CD4-positive, CD25-positive, alpha-beta regulatory T cell (primary cell): ENCODE measurements around the gene FAM222A. TPM values are rescaled to one million over a fixed set of nuclear protein-coding genes. Genes with fewer than 3 reads are reported as not detected.

ENCODE experiments used
- ATAC-seq, 2 donors: fragments of 150-1000 bp; cut with Tn5 transposase; one replicate each; pipeline ENCODE4 v1.10.0; 2021; ENCODE audit warnings: low read depth in 2 of 2, moderate number of reproducible peaks in 2 of 2, moderate library complexity in 1 of 2
- DNase-seq, 3 donors: peaks; one replicate each; pipeline versions ENCODE4 v3.0.0 to v3.0.0-alpha.2; 2012 to 2022; ENCODE audit warnings: mixed read lengths in 1 of 3
- H3K27ac ChIP-seq: one replicate; pipeline ENCODE4 v1.7.0; 2013; ENCODE audit warnings: mild to moderate bottlenecking, low read length; ENCODE audit not compliant: insufficient read depth, poor library complexity, severe bottlenecking
- H3K27me3 ChIP-seq: one replicate; pipeline ENCODE4 v1.7.0; 2013; ENCODE audit warnings: low read length; ENCODE audit not compliant: control insufficient read depth, insufficient read depth
- H3K36me3 ChIP-seq: one replicate; pipeline ENCODE4 v1.7.0; 2013; ENCODE audit warnings: mild to moderate bottlenecking, low read length, moderate library complexity; ENCODE audit not compliant: control insufficient read depth, insufficient read depth
- H3K4me1 ChIP-seq: 2 replicates; pipeline ENCODE4 v1.7.0; 2013; ENCODE audit warnings: mild to moderate bottlenecking, low read length; ENCODE audit not compliant: insufficient read depth, control insufficient read depth, poor library complexity, severe bottlenecking
- H3K4me3 ChIP-seq: one replicate; pipeline ENCODE4 v1.7.0; 2013; ENCODE audit warnings: low read depth, mild to moderate bottlenecking, low read length, moderate library complexity
- H3K9me3 ChIP-seq, 2 experiments: 1 replicate in 1 of 2; 2 replicates in 1 of 2; pipeline ENCODE4 v1.7.0; 2013; ENCODE audit warnings: low read length in 2 of 2, mild to moderate bottlenecking in 1 of 2, moderate library complexity in 1 of 2; ENCODE audit not compliant: control insufficient read depth in 2 of 2
- H3K27ac Mint-ChIP-seq, 3 donors: one replicate each; pipeline ENCODE4 v1.8.0; 2020 to 2022; ENCODE audit warnings: mild to moderate bottlenecking in 3 of 3, mixed read lengths in 3 of 3, moderate library complexity in 2 of 3
- H3K27me3 Mint-ChIP-seq: one replicate; pipeline ENCODE4 v1.8.0; 2022; ENCODE audit warnings: mild to moderate bottlenecking, mixed read lengths
- H3K36me3 Mint-ChIP-seq: one replicate; pipeline ENCODE4 v1.8.0; 2020; ENCODE audit warnings: mixed read lengths
- H3K4me1 Mint-ChIP-seq, 4 donors: one replicate each; pipeline ENCODE4 v1.8.0; 2020 to 2022; ENCODE audit warnings: mixed read lengths in 4 of 4, mild to moderate bottlenecking in 1 of 4
- H3K4me3 Mint-ChIP-seq, 4 donors: one replicate each; pipeline ENCODE4 v1.8.0; 2020 to 2022; ENCODE audit warnings: mild to moderate bottlenecking in 4 of 4, mixed read lengths in 4 of 4, moderate library complexity in 3 of 4
- H3K9me3 Mint-ChIP-seq, 7 donors: one replicate each; pipeline ENCODE4 v1.8.0; 2020 to 2022; ENCODE audit warnings: mixed read lengths in 7 of 7, mild to moderate bottlenecking in 3 of 7, moderate library complexity in 2 of 7
- polyA plus RNA-seq, 4 donors: library from polyadenylated mRNA; unstranded; fragments of 300-500 nt; fragmentation: Illumina TruSeq; gene quantifications; one replicate each; pipeline ENCODE4 v1.2.3, GENCODE V29; 2021
- total RNA-seq: library from RNA; stranded (reverse); gene quantifications from one replicate; pipeline ENCODE4 v1.2.3, GENCODE V29; 2022

Gene FAM222A
- total and polyA plus RNA-seq, 5 donors from 2014 or later: 0.08 to 2.3 TPM; not detected in 3

GRCh38 chr12:109708939-109709338 is 4.7 kb upstream of the FAM222A start:
- H3K36me3 ChIP-seq: no peaks in the 10 kb centered on the region
- H3K27ac ChIP-seq: no peak overlapping the region
- no peak for ATAC-seq
- peaks cover 0 to 1% (median 0%) of the 10 kb centered on the region in 7 donors for H3K9me3 Mint-ChIP-seq
- H3K4me3 Mint-ChIP-seq: peak overlapping the region in 2 of 4 donors; percentile 38 to 63
- no peak for DNase-seq
- H3K27ac Mint-ChIP-seq: no peak overlapping the region
- H3K9me3 ChIP-seq: no peaks in the 10 kb centered on the region
- peaks cover 0 to 6% (median 2%) of the 10 kb centered on the region in 4 donors for H3K4me1 Mint-ChIP-seq
- peaks cover 25% of the 10 kb centered on the region for H3K27me3 Mint-ChIP-seq
- H3K27me3 ChIP-seq: peaks cover 9% of the 10 kb centered on the region
- no peaks in the 10 kb centered on the region for H3K4me1 ChIP-seq
- no peak overlapping the region for H3K4me3 ChIP-seq
- H3K36me3 Mint-ChIP-seq: no peaks in the 10 kb centered on the region

GRCh38 chr12:109709401-109709991 is 4.1 kb upstream of the FAM222A start:
- Mint-ChIP-seq H3K9me3 (peaks cover 0 to 1% (median 0%) of the 10 kb centered on the region in 7 donors), H3K4me1 (peaks cover 0 to 6% (median 2%) of the 10 kb centered on the region in 4 donors), H3K4me3 (no peak overlapping the region), H3K36me3 (no peaks in the 10 kb centered on the region), H3K27me3 (peaks cover 25% of the 10 kb centered on the region), H3K27ac (no peak overlapping the region)
- ATAC-seq: no peak
- Histone ChIP-seq H3K4me3 (no peak overlapping the region), H3K36me3 (no peaks in the 10 kb centered on the region), H3K27me3 (peaks cover 9% of the 10 kb centered on the region), H3K9me3 (no peaks in the 10 kb centered on the region), H3K4me1 (peaks cover 1% of the 10 kb centered on the region), H3K27ac (no peak overlapping the region)
- no peak for DNase-seq

DNA sequence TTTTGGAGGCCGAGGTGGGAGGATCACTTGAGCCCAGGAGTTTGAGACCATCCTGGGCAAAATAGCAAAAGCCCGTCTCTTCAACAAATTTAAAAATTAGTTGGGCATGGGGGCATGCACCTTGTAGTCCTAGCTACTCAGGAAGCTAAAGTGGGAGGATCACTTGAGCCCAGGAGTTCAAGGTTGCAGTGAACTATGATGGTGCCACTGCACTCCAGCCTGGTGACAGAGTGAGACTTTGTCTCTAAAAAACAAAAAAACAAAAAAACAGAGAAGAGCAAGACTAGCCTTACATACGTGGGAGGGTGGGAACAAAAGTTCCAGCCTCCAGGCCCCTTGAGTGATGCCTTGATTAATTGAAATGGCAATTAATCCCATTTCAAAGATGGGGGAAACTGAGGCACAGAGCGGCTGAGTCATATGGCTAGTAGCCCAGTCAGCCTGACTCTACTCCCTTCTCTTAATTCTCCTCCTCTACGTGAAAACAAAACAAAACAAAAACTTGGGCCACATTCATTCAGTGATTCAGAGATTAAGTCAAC is 3.3 kb upstream of the FAM222A start:
- H3K4me3 ChIP-seq: no peak overlapping the region
- H3K4me3 Mint-ChIP-seq: no peak overlapping the region
- peaks cover 9% of the 10 kb centered on the region for H3K27me3 ChIP-seq
- no peak overlapping the region for H3K27ac ChIP-seq
- peaks cover 0 to 1% (median 0%) of the 10 kb centered on the region in 7 donors for H3K9me3 Mint-ChIP-seq
- H3K4me1 Mint-ChIP-seq: peaks cover 0 to 6% (median 3%) of the 10 kb centered on the region in 4 donors
- no peak for ATAC-seq
- no peaks in the 10 kb centered on the region for H3K36me3 Mint-ChIP-seq
- DNase-seq: no peak
- H3K27ac Mint-ChIP-seq: no peak overlapping the region
- H3K36me3 ChIP-seq: no peaks in the 10 kb centered on the region
- H3K4me1 ChIP-seq: peaks cover 8% of the 10 kb centered on the region
- peaks cover 25% of the 10 kb centered on the region for H3K27me3 Mint-ChIP-seq
- no peaks in the 10 kb centered on the region for H3K9me3 ChIP-seq

DNA sequence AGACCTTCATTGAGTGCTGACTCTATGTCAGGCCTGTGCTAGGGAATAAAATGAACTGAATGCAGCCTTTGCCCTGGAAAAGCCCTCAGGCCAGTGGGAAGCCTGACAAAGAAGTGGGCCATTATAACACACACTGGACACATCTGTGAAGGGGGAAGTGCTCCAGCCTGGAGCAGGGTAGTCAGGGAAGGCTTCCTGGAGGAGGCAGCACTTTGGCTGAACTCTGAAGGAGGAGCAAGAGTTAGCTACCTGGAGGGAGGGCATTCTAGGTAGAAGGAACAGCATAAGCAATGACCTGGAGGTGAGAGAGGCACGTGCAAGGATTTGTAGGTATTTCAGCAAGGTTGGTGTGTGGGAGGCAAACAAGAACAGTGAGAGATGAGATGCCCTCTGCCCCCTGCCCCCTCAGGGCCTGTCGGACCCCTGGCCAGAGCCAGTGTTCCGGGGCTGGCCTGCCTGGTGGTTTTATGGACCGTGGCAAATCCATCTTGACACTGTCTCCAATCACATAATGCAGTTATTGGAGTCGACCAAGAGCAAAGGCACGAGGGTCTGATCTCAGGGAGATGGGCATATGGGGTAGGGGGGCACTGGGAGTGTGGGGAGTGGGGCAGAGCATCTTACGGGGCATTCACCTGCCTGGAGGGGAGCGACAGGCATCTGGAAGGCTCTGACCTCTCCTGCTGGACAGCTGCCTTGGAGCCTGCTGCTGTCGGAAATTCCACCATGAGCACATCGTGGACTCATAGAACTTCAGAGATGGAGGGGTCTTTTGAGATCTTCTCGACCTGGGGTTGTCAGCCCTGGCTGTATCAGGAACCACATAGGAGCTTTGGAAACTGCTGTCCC is 2.7 kb upstream of the FAM222A start:
- no peak for ATAC-seq
- H3K27me3 ChIP-seq: peaks cover 9% of the 10 kb centered on the region
- no peaks in the 10 kb centered on the region for H3K36me3 ChIP-seq
- Mint-ChIP-seq H3K9me3 (peaks cover 0 to 1% (median 0%) of the 10 kb centered on the region in 7 donors), H3K4me3 (peak overlapping the region in 1 of 4 donors; percentile 21), H3K27me3 (peaks cover 30% of the 10 kb centered on the region), H3K27ac (no peak overlapping the region), H3K36me3 (no peaks in the 10 kb centered on the region), H3K4me1 (peaks cover 0 to 6% (median 3%) of the 10 kb centered on the region in 4 donors)
- H3K9me3 ChIP-seq: no peaks in the 10 kb centered on the region
- DNase-seq: no peak
- peaks cover 8% of the 10 kb centered on the region for H3K4me1 ChIP-seq
- H3K27ac ChIP-seq: no peak overlapping the region
- no peak overlapping the region for H3K4me3 ChIP-seq

GRCh38 chr12:109711596-109712461 is 1.8 kb upstream of the FAM222A start:
- no peak for DNase-seq
- H3K27ac ChIP-seq: no peak overlapping the region
- H3K4me1 ChIP-seq: peaks cover 8% of the 10 kb centered on the region
- Mint-ChIP-seq H3K27ac (no peak overlapping the region), H3K4me3 (peak overlapping the region in 1 of 4 donors; percentile 21), H3K4me1 (peaks cover 0 to 6% (median 3%) of the 10 kb centered on the region in 4 donors), H3K9me3 (peaks cover 0 to 1% (median 0%) of the 10 kb centered on the region in 7 donors), H3K36me3 (no peaks in the 10 kb centered on the region), H3K27me3 (peaks cover 28% of the 10 kb centered on the region)
- H3K36me3 ChIP-seq: no peaks in the 10 kb centered on the region
- H3K27me3 ChIP-seq: peaks cover 4% of the 10 kb centered on the region
- H3K9me3 ChIP-seq: no peaks in the 10 kb centered on the region
- ATAC-seq: no peak
- H3K4me3 ChIP-seq: no peak overlapping the region

- ATAC-seq: peak; percentile 5 to 7
- Mint-ChIP-seq H3K27me3 (peaks cover 52% of the 10 kb centered on the region), H3K9me3 (peaks cover 0 to 1% (median 0%) of the 10 kb centered on the region in 7 donors), H3K36me3 (no peaks in the 10 kb centered on the region), H3K4me3 (peak overlapping the region; percentile 32 to 81 (median 74)), H3K4me1 (peaks cover 0 to 10% (median 3%) of the 10 kb centered on the region in 4 donors), H3K27ac (no peak overlapping the region)
- H3K4me1 ChIP-seq: peaks cover 8% of the 10 kb centered on the region
- no peak overlapping the region for H3K27ac ChIP-seq
- H3K27me3 ChIP-seq: peaks cover 4% of the 10 kb centered on the region
- no peaks in the 10 kb centered on the region for H3K9me3 ChIP-seq
- H3K4me3 ChIP-seq: no peak overlapping the region
- H3K36me3 ChIP-seq: no peaks in the 10 kb centered on the region
- DNase-seq: peak; percentile 36 to 64 (median 47)
Measured at GRCh38 chr12:109714141-109714912, 702 bp downstream of the FAM222A start.

DNA sequence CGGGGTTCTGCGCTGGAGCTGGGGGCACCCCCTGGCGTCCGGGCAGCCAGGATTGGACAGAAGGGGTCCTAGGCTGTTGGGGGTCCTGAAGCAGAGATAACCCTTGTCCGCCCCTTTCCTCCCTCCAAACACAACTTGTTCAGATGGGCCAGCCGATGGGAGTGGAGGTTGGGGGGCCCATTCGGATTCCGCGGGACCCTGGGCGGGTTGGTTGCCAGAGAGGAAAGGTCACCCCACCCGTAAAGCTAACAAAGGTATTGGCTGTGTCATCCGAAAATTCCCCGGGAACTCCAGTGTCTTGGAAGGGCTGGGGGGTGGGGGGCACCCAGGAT is 1.3 kb downstream of the FAM222A start:
- H3K9me3 Mint-ChIP-seq: peaks cover 0 to 1% (median 0%) of the 10 kb centered on the region in 7 donors
- Histone ChIP-seq H3K27me3 (peaks cover 4% of the 10 kb centered on the region), H3K9me3 (no peaks in the 10 kb centered on the region), H3K27ac (no peak overlapping the region), H3K4me1 (peaks cover 8% of the 10 kb centered on the region), H3K4me3 (no peak overlapping the region), H3K36me3 (no peaks in the 10 kb centered on the region)
- no peaks in the 10 kb centered on the region for H3K36me3 Mint-ChIP-seq
- peaks cover 57% of the 10 kb centered on the region for H3K27me3 Mint-ChIP-seq
- peak overlapping the region; percentile 69 to 79 (median 74) for H3K4me3 Mint-ChIP-seq
- H3K27ac Mint-ChIP-seq: peak overlapping the region in 1 of 3 donors; percentile 20
- DNase-seq (no peak), ATAC-seq (no peak)
- peaks cover 0 to 10% (median 3%) of the 10 kb centered on the region in 4 donors for H3K4me1 Mint-ChIP-seq
